WTC11 (cell line): ENCODE results near the gene LSR.

Source experiments
- NR3C1 ChIP-seq: sonication (generic); formaldehyde crosslinking; conservative IDR thresholded peaks from 2 replicates; pipeline ENCODE4 v1.8.1; 2023; ENCODE audit warnings: low read depth, mild to moderate bottlenecking, missing genetic modification reagents
- SMAD3 ChIP-seq: sonication (generic); formaldehyde crosslinking; IDR thresholded peaks from 2 replicates; pipeline ENCODE4 v1.8.0; 2022; ENCODE audit warnings: missing genetic modification reagents, mild to moderate bottlenecking, borderline replicate concordance
- TF ChIP-seq, protein P1 (sequence below): sonication (generic); formaldehyde crosslinking; IDR thresholded peaks from 2 replicates; pipeline ENCODE4 v1.8.1; 2022; ENCODE audit warnings: mild to moderate bottlenecking, missing genetic modification reagents, moderate library complexity, borderline replicate concordance
- TF ChIP-seq, protein P2 (sequence below): sonication (generic); formaldehyde crosslinking; IDR thresholded peaks from 2 replicates; pipeline ENCODE4 v1.8.0; 2022; ENCODE audit warnings: missing genetic modification reagents
- TF ChIP-seq, protein P3 (sequence below): sonication (generic); formaldehyde crosslinking; IDR thresholded peaks from 2 replicates; pipeline ENCODE4 v1.8.1; 2023; ENCODE audit warnings: mild to moderate bottlenecking, missing genetic modification reagents, borderline replicate concordance
- TF ChIP-seq, protein P4 (sequence below): fragments of 200-600 bp; IDR thresholded peaks from 2 replicates; pipeline ENCODE4 v1.8.0; 2022; ENCODE audit warnings: antibody characterized with exemption

DNA sequence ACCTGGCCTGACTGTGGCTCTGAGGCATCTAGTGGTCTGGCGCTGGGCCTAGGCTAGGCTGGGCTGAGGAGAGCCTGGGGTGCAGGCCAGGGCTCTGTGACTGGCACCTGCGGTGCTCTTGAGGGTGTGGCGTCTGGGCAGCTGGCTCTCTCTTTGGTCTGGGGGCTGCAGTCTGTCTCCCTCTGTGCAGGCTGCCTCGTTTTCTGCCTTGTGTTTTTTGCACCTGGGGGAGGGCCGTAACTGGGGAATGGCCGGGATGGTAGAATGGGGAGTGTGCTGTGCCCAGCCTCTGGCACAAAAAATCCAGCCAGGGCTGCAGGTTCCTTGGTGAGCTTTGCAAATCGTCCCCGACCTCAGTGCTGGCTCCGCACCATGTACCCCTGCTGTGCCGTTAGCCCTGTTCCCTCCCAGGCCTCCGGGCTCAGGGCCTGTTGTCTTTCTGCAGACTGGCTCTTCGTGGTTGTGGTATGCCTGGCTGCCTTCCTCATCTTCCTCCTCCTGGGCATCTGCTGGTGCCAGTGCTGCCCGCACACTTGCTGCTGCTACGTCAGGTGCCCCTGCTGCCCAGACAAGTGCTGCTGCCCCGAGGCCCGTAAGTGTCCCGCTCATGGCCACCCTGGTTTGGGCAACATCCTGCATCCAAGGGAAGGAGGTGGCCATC is 13.4 kb downstream of the LSR start:
- TF ChIP-seq NR3C1 (CRISPR knock-in tag) = no peak
- no peak for TF ChIP-seq SMAD3
- TF ChIP-seq, protein P1, sequence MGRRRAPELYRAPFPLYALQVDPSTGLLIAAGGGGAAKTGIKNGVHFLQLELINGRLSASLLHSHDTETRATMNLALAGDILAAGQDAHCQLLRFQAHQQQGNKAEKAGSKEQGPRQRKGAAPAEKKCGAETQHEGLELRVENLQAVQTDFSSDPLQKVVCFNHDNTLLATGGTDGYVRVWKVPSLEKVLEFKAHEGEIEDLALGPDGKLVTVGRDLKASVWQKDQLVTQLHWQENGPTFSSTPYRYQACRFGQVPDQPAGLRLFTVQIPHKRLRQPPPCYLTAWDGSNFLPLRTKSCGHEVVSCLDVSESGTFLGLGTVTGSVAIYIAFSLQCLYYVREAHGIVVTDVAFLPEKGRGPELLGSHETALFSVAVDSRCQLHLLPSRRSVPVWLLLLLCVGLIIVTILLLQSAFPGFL (CRISPR knock-in tag) = no peak
- TF ChIP-seq, protein P2, sequence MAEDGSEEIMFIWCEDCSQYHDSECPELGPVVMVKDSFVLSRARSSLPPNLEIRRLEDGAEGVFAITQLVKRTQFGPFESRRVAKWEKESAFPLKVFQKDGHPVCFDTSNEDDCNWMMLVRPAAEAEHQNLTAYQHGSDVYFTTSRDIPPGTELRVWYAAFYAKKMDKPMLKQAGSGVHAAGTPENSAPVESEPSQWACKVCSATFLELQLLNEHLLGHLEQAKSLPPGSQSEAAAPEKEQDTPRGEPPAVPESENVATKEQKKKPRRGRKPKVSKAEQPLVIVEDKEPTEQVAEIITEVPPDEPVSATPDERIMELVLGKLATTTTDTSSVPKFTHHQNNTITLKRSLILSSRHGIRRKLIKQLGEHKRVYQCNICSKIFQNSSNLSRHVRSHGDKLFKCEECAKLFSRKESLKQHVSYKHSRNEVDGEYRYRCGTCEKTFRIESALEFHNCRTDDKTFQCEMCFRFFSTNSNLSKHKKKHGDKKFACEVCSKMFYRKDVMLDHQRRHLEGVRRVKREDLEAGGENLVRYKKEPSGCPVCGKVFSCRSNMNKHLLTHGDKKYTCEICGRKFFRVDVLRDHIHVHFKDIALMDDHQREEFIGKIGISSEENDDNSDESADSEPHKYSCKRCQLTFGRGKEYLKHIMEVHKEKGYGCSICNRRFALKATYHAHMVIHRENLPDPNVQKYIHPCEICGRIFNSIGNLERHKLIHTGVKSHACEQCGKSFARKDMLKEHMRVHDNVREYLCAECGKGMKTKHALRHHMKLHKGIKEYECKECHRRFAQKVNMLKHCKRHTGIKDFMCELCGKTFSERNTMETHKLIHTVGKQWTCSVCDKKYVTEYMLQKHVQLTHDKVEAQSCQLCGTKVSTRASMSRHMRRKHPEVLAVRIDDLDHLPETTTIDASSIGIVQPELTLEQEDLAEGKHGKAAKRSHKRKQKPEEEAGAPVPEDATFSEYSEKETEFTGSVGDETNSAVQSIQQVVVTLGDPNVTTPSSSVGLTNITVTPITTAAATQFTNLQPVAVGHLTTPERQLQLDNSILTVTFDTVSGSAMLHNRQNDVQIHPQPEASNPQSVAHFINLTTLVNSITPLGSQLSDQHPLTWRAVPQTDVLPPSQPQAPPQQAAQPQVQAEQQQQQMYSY = no peak
- TF ChIP-seq, protein P3, sequence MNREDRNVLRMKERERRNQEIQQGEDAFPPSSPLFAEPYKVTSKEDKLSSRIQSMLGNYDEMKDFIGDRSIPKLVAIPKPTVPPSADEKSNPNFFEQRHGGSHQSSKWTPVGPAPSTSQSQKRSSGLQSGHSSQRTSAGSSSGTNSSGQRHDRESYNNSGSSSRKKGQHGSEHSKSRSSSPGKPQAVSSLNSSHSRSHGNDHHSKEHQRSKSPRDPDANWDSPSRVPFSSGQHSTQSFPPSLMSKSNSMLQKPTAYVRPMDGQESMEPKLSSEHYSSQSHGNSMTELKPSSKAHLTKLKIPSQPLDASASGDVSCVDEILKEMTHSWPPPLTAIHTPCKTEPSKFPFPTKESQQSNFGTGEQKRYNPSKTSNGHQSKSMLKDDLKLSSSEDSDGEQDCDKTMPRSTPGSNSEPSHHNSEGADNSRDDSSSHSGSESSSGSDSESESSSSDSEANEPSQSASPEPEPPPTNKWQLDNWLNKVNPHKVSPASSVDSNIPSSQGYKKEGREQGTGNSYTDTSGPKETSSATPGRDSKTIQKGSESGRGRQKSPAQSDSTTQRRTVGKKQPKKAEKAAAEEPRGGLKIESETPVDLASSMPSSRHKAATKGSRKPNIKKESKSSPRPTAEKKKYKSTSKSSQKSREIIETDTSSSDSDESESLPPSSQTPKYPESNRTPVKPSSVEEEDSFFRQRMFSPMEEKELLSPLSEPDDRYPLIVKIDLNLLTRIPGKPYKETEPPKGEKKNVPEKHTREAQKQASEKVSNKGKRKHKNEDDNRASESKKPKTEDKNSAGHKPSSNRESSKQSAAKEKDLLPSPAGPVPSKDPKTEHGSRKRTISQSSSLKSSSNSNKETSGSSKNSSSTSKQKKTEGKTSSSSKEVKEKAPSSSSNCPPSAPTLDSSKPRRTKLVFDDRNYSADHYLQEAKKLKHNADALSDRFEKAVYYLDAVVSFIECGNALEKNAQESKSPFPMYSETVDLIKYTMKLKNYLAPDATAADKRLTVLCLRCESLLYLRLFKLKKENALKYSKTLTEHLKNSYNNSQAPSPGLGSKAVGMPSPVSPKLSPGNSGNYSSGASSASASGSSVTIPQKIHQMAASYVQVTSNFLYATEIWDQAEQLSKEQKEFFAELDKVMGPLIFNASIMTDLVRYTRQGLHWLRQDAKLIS (CRISPR knock-in tag) = no peak
- TF ChIP-seq, protein P4, sequence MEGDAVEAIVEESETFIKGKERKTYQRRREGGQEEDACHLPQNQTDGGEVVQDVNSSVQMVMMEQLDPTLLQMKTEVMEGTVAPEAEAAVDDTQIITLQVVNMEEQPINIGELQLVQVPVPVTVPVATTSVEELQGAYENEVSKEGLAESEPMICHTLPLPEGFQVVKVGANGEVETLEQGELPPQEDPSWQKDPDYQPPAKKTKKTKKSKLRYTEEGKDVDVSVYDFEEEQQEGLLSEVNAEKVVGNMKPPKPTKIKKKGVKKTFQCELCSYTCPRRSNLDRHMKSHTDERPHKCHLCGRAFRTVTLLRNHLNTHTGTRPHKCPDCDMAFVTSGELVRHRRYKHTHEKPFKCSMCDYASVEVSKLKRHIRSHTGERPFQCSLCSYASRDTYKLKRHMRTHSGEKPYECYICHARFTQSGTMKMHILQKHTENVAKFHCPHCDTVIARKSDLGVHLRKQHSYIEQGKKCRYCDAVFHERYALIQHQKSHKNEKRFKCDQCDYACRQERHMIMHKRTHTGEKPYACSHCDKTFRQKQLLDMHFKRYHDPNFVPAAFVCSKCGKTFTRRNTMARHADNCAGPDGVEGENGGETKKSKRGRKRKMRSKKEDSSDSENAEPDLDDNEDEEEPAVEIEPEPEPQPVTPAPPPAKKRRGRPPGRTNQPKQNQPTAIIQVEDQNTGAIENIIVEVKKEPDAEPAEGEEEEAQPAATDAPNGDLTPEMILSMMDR = no peak
